A549 (cell line): Measurements from ENCODE around the gene TRAPPC6A. TPM values are rescaled to one million over a fixed set of nuclear protein-coding genes. Genes with fewer than 3 reads are reported as not detected.

ENCODE experiments used
- ATAC-seq, 2 experiments: fragments of 200-7000 bp in 1 of 2; fragments of >200 bp in 1 of 2; cut with Nextera tagmentation in 1 of 2; cut with Tn5 transposase in 1 of 2; 3 replicates each; pipeline versions ENCODE4 v1.8.0 to v1.9.1; 2018 to 2020; ENCODE audit warnings: mild to moderate bottlenecking in 1 of 2, moderate library complexity in 1 of 2
- CTCF ChIA-PET: fragments of 300-600 bp; sonication (Branson Sonifier 250); formaldehyde crosslinking; extraction: SDS; loops from one replicate; lab custom pipeline; 2021; ENCODE audit warnings: antibody characterized with exemption, inconsistent platforms; lab: Yijun Ruan, JAX
- POLR2A ChIA-PET: fragments of 350-600 bp; formaldehyde crosslinking; extraction: SDS; loops from one replicate; lab custom pipeline; 2021; ENCODE audit warnings: antibody characterized with exemption, inconsistent platforms; lab: Yijun Ruan, JAX
- DNase-seq, 2 experiments: peaks; one replicate each; pipeline versions ENCODE4 v3.0.0 to v3.0.0-alpha.2; 2011 to 2016; ENCODE audit warnings: low read depth in 1 of 2, low spot score in 1 of 2
- FAIRE-seq: peaks from 2 replicates; lab custom pipeline; 2011; peaks lifted over from hg19 to GRCh38; lab: Jason Lieb, UNC
- H3K27ac ChIP-seq, 2 experiments: fragments of >200 bp; sonication (Bioruptor Twin); formaldehyde crosslinking; 3 replicates each; pipeline ENCODE4 v1.5.1; 2016 to 2017
- H3K4me1 ChIP-seq: fragments of >200 bp; sonication (Bioruptor Twin); formaldehyde crosslinking; 3 replicates; pipeline ENCODE4 v1.6.1; 2016
- H3K4me2 ChIP-seq: fragments of >200 bp; sonication (Bioruptor Twin); formaldehyde crosslinking; 3 replicates; pipeline ENCODE4 v1.6.1; 2016
- H3K4me3 ChIP-seq: fragments of >200 bp; sonication (Bioruptor Twin); formaldehyde crosslinking; 3 replicates; pipeline ENCODE4 v1.5.1; 2016
- H3K9me3 ChIP-seq: fragments of >200 bp; sonication (Bioruptor Twin); formaldehyde crosslinking; 3 replicates; pipeline ENCODE4 v1.6.1; 2016
- CBX2 ChIP-seq: fragments of 200-600 bp; sonication (generic); IDR thresholded peaks from 2 replicates; pipeline ENCODE4 v1.6.1; 2016; ENCODE audit warnings: low read depth, mild to moderate bottlenecking, borderline replicate concordance
- CEBPB ChIP-seq, 2 experiments: fragments of >200 bp in 1 of 2; sonication (Bioruptor Twin) in 1 of 2; formaldehyde crosslinking in 1 of 2; IDR thresholded peaks; 2 replicates each; pipeline ENCODE4 v1.6.1; 2012 to 2016
- CHD4 ChIP-seq: fragments of 200-600 bp; sonication (generic); IDR thresholded peaks from 2 replicates; pipeline ENCODE4 v1.6.1; 2016; ENCODE audit warnings: antibody characterized with exemption, mild to moderate bottlenecking, borderline replicate concordance
- EHMT2 ChIP-seq: fragments of 200-600 bp; sonication (generic); IDR thresholded peaks from 2 replicates; pipeline ENCODE4 v1.6.1; 2016; ENCODE audit warnings: antibody characterized with exemption, low read depth, mild to moderate bottlenecking, moderate library complexity
- GATA3 ChIP-seq: IDR thresholded peaks from 2 replicates; pipeline ENCODE4 v1.6.1; 2012; ENCODE audit warnings: borderline replicate concordance
- HOXB13 ChIP-seq: fragments of 250-450 bp; sonication (Bioruptor Pico); IDR thresholded peaks from 2 replicates; pipeline ENCODE4 v1.5.0; 2020; ENCODE audit warnings: low read depth, mild to moderate bottlenecking, moderate library complexity
- HOXB5 ChIP-seq: fragments of 250-450 bp; sonication (Bioruptor Pico); IDR thresholded peaks from 2 replicates; pipeline ENCODE4 v1.5.0; 2020; ENCODE audit warnings: mild to moderate bottlenecking, moderate library complexity
- MYC ChIP-seq: IDR thresholded peaks from 2 replicates; pipeline ENCODE4 v1.6.1; 2012; ENCODE audit warnings: mild to moderate bottlenecking, inconsistent platforms, low read length, improper control_type of control experiment, borderline replicate concordance
- PHF8 ChIP-seq: fragments of 200-600 bp; sonication (generic); IDR thresholded peaks from 2 replicates; pipeline ENCODE4 v1.6.1; 2016; ENCODE audit warnings: low read depth, mild to moderate bottlenecking, antibody characterized with exemption, moderate library complexity, borderline replicate concordance
- POLR2AphosphoS2 ChIP-seq: conservative IDR thresholded peaks from 2 replicates; pipeline ENCODE4 v1.6.1; 2012; ENCODE audit warnings: low read length, improper control_type of control experiment, inconsistent platforms
- RARB ChIP-seq: fragments of 250-450 bp; sonication (Bioruptor Pico); IDR thresholded peaks from 2 replicates; pipeline ENCODE4 v1.8.0; 2021; ENCODE audit warnings: mild to moderate bottlenecking, moderate library complexity
- RFX5 ChIP-seq: fragments of 450-650 bp; IDR thresholded peaks from 2 replicates; pipeline ENCODE4 v1.7.1; 2014; ENCODE audit warnings: antibody characterized with exemption, mild to moderate bottlenecking, moderate library complexity
- SMC3 ChIP-seq: fragments of >200 bp; sonication (Bioruptor Twin); formaldehyde crosslinking; IDR thresholded peaks from 3 replicates; pipeline ENCODE4 v1.6.1; 2018; ENCODE audit warnings: inconsistent platforms
- SREBF2 ChIP-seq: fragments of 450-650 bp; IDR thresholded peaks from 2 replicates; pipeline ENCODE4 v1.6.1; 2014; ENCODE audit warnings: mild to moderate bottlenecking, moderate library complexity
- ZNF302 ChIP-seq: fragments of 250-450 bp; sonication (Bioruptor Pico); IDR thresholded peaks from 2 replicates; pipeline ENCODE4 v1.9.0; 2021; ENCODE audit warnings: inconsistent platforms, mild to moderate bottlenecking, moderate library complexity
- ZSCAN20 ChIP-seq: fragments of 250-450 bp; sonication (Bioruptor Pico); IDR thresholded peaks from 2 replicates; pipeline ENCODE4 v1.8.0; 2022; ENCODE audit warnings: mild to moderate bottlenecking, moderate library complexity
- WGBS: methylation state at CpG from one replicate; pipeline ENCODE4 v1.1.6; 2017; ENCODE audit errors: missing lambda C conversion rate; 5-methylcytosine and 5-hydroxymethylcytosine counted together
- polyA plus RNA-seq, 4 experiments: library from polyadenylated mRNA; depleted of rRNA in 3 of 4; stranded (reverse); fragments of >200 nt; fragmentation: RNase III in 1 of 4; extraction: RNeasy Plus Mini Kit Qiagen cat#74134 plus additional on column Dnase treatment in 1 of 4; gene quantifications; 2 replicates in 3 of 4; 3 replicates in 1 of 4; pipeline ENCODE4 v1.2.3, GENCODE V29; 2011 to 2017
- TF ChIP-seq, protein P1 (sequence below): fragments of >200 bp; sonication (Bioruptor Twin); formaldehyde crosslinking; IDR thresholded peaks from 3 replicates; pipeline ENCODE4 v1.5.1; 2016
- TF ChIP-seq, protein P2 (sequence below): fragments of 250-450 bp; sonication (Bioruptor Pico); IDR thresholded peaks from 2 replicates; pipeline ENCODE4 v1.5.0; 2020; ENCODE audit warnings: low read depth, mild to moderate bottlenecking, moderate library complexity
- TF ChIP-seq, protein P3 (sequence below): fragments of 450-650 bp; IDR thresholded peaks from 2 replicates; pipeline ENCODE4 v1.6.1; 2014; ENCODE audit warnings: antibody characterized with exemption

TRAPPC6A gene
- polyA plus RNA-seq, 2 of the 4 experiments (the other 2 are of a cell fraction): 28.5 to 29.8 TPM

DNA sequence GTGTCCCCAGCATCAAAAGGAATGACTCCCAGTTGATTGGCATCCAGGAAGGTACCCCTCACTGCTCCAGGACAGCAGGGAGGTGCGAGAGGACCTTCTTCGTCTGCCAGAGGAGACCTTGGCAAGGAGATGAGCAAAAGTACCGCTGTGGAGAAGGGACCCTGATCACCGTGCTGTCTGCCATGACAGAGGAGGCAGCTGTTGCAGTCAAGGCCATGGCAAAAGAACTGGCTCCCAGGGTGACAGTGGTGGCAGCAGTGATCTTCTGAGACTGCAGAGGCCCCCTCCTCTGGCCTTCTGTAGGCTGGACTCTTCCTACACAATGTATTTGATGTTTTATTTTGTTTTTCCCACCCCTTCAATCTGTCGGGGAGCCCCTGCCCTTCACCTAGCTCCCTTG is 49.2 kb downstream of the TRAPPC6A start (continued):
- TF ChIP-seq HOXB5 (no peak), MYC (no peak), CEBPB (IDR thresholded peaks at IDR 0.05) (no peak)

- whole genome bisulfite sequencing: 79% methylated on average over 5 of the region's 5 CpGs
- CTCF ChIA-PET: interaction anchor here (0.8 to 6.1 kb wide), 4 partner anchors 22 to 210 kb away, joined by 3 to 46 read pairs (median 6); no protein-coding TSS in a partner anchor
- FAIRE-seq (no peak), ATAC-seq (no peak), DNase-seq (no peak)
- H3K27ac ChIP-seq: no peak overlapping the region
- H3K9me3 ChIP-seq: no peaks in the 10 kb centered on the region
- peaks cover 10% of the 10 kb centered on the region for H3K4me1 ChIP-seq
- H3K4me3 ChIP-seq: no peak overlapping the region
- POLR2A ChIA-PET: no interaction called here
- TF ChIP-seq ZNF302 (CRISPR knock-in tag) (no peak), RFX5 (no peak), EHMT2 (no peak), CBX2 (no peak), SMC3 (no peak), SREBF2 (no peak), ZSCAN20 (CRISPR knock-in tag) (no peak)
- TF ChIP-seq, protein P1, sequence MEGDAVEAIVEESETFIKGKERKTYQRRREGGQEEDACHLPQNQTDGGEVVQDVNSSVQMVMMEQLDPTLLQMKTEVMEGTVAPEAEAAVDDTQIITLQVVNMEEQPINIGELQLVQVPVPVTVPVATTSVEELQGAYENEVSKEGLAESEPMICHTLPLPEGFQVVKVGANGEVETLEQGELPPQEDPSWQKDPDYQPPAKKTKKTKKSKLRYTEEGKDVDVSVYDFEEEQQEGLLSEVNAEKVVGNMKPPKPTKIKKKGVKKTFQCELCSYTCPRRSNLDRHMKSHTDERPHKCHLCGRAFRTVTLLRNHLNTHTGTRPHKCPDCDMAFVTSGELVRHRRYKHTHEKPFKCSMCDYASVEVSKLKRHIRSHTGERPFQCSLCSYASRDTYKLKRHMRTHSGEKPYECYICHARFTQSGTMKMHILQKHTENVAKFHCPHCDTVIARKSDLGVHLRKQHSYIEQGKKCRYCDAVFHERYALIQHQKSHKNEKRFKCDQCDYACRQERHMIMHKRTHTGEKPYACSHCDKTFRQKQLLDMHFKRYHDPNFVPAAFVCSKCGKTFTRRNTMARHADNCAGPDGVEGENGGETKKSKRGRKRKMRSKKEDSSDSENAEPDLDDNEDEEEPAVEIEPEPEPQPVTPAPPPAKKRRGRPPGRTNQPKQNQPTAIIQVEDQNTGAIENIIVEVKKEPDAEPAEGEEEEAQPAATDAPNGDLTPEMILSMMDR: no peak
- no peak overlapping the region for H3K4me2 ChIP-seq
These were observed 49.9 kb downstream of the TRAPPC6A start for GRCh38 chr19:45128146-45128545.

DNA sequence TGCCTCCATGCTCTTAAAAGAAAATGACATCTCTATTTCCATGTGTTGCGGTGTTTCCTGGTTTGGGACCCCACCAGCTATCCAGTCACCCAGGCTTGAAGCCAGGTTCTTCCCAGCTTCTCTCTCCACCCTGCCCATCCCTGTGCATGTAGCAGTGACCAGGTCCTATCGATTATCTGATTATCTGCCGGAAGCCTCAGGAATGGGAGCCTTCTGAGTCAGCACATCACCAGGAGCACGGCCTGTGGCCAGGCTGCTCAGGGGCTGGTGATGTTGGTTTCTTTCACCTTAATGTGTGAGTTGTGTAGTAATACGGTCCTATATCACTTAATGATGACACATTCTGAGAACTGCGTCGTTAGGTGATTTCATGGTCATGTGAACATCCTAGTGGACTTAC is 51.4 kb downstream of the TRAPPC6A start:
- no peak overlapping the region for H3K4me2 ChIP-seq
- H3K27ac ChIP-seq: no peak overlapping the region
- no peak overlapping the region for H3K4me3 ChIP-seq
- H3K4me1 ChIP-seq: peaks cover 10% of the 10 kb centered on the region
- CTCF ChIA-PET: interaction anchor here (0.6 to 6.1 kb wide), 18 partner anchors 9 to 275 kb away, joined by 3 to 51 read pairs (median 5); partner anchors contain the start of gene NKPD1
- no peaks in the 10 kb centered on the region for H3K9me3 ChIP-seq
- POLR2A ChIA-PET: no interaction called here
- no peak for TF ChIP-seq MYC
- TF ChIP-seq CHD4: no peak
- no peak for TF ChIP-seq PHF8
- no peak for TF ChIP-seq RARB (CRISPR knock-in tag)
- TF ChIP-seq SMC3: no peak
- TF ChIP-seq, protein P2, sequence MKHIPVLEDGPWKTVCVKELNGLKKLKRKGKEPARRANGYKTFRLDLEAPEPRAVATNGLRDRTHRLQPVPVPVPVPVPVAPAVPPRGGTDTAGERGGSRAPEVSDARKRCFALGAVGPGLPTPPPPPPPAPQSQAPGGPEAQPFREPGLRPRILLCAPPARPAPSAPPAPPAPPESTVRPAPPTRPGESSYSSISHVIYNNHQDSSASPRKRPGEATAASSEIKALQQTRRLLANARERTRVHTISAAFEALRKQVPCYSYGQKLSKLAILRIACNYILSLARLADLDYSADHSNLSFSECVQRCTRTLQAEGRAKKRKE (CRISPR knock-in tag): no peak
- no peak for TF ChIP-seq GATA3
- TF ChIP-seq, protein P3, sequence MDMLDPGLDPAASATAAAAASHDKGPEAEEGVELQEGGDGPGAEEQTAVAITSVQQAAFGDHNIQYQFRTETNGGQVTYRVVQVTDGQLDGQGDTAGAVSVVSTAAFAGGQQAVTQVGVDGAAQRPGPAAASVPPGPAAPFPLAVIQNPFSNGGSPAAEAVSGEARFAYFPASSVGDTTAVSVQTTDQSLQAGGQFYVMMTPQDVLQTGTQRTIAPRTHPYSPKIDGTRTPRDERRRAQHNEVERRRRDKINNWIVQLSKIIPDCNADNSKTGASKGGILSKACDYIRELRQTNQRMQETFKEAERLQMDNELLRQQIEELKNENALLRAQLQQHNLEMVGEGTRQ: no peak
- no peak for TF ChIP-seq POLR2AphosphoS2
- TF ChIP-seq HOXB13 (CRISPR knock-in tag): no peak
- no peak for TF ChIP-seq ZNF302 (CRISPR knock-in tag)
- TF ChIP-seq, protein P1: no peak
- 93% methylated on average over 7 of the region's 7 CpGs for WGBS
- ATAC-seq (no peak), FAIRE-seq (no peak), DNase-seq (no peak)
